ENCODE data around the gene ATP6V0D1.

- no peak for TF ChIP-seq POLR2A (IDR thresholded peaks at IDR 0.05)
- TF ChIP-seq CTCF (IDR thresholded peaks at IDR 0.05) = no peak
These were observed 42.0 kb downstream of the ATP6V0D1 start for GRCh38 chr16:67438824-67439393.
